Measurements from ENCODE around the gene OR4S1.
"Not testable (repeated sequence)": the region's sequence is repeated elsewhere in the genome, so short reads cannot be mapped to it uniquely, and the experiment has no call there.

Gene OR4S1

GRCh38 chr11:48305923-48306322 lies at the start of gene OR4S1:
Gene OR4S1, plus strand, starts transcription at chr11:48306223. Its CDS starts 0 bp downstream, at chr11:48306223.
- H3K9me3 Mint-ChIP-seq, result no peaks in the 10 kb centered on the region
- H3K4me3 Mint-ChIP-seq, result no peak within 1 kb of the TSS
- no peaks in the 10 kb centered on the region for H3K4me1 Mint-ChIP-seq (ENCODE audit: low read depth)
- H3K27ac Mint-ChIP-seq, result no peak within 1 kb of the TSS
- no peaks in the 10 kb centered on the region for H3K36me3 Mint-ChIP-seq (ENCODE audit: low read depth)
- H3K27me3 Mint-ChIP-seq, result no peaks in the 10 kb centered on the region
- intact Hi-C loops (cut with micrococcal nuclease), result loop anchor here (5.0 kb wide), 1 partner anchor 1221 kb away; no protein-coding TSS in a partner anchor

DNA sequence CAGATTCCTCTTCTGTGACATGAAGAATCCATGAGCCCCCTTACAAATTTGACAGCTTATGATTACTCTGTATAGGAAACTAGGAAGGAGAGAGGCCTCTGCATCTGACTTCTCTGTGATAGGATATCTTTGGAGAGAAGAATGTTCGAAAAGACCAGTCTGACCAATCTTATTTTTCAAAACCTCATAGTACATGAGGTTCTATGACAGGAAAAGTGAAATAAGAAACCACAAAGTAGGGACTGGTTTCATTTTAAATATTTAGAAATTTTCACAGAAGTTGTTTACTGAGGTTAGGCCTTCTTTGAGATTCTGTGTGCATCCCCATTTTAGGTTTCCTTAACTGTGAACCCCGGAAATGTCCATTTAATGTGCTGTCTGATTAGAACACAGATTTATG lies 44.4 kb upstream of the OR4S1 start:
- no peaks in the 10 kb centered on the region for H3K27me3 Mint-ChIP-seq
- H3K9me3 Mint-ChIP-seq, result no peaks in the 10 kb centered on the region
- intact Hi-C loops (cut with micrococcal nuclease), result no loop called here
- H3K36me3 Mint-ChIP-seq (ENCODE audit: low read depth), result no peaks in the 10 kb centered on the region
- H3K4me1 Mint-ChIP-seq (ENCODE audit: low read depth), result no peaks in the 10 kb centered on the region
- H3K27ac Mint-ChIP-seq, result no peak overlapping the region
- no peak overlapping the region for H3K4me3 Mint-ChIP-seq

DNA sequence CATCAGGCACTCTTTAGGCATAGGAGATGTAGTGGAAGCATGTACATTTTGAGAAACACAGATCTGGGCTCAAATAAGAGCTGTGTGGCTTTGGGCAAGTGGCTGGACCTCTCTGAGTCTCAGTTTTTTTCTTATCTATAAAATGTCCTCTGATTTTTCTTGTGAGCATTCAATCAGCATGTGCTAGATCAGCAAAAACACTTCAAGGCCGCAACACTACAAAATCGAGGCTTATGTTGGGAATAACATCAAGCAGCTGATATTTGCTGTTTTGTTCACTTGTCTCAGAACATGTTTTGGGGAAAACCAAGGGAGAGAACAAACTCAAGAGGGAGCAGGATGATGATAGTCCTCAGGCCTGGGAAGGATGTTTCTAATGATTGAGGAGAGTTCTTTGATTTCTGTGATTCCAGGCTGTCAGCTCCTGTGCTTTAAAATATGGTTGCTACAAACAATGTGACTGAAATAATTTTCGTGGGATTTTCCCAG lies 42.6 kb upstream of the OR4S1 start, which contains the start of gene OR4X1:
Gene OR4X1, plus strand, starts transcription at position 439 of the 489 bp plus-strand sequence. Its CDS starts 0 bp downstream, at position 439.
- H3K4me3 Mint-ChIP-seq, result no peak within 1 kb of the TSS
- no peaks in the 10 kb centered on the region for H3K9me3 Mint-ChIP-seq
- no peaks in the 10 kb centered on the region for H3K27me3 Mint-ChIP-seq
- intact Hi-C loops (cut with micrococcal nuclease), result no loop called here
- H3K36me3 Mint-ChIP-seq (ENCODE audit: low read depth), result no peaks in the 10 kb centered on the region
- no peaks in the 10 kb centered on the region for H3K4me1 Mint-ChIP-seq (ENCODE audit: low read depth)
- no peak within 1 kb of the TSS for H3K27ac Mint-ChIP-seq

- no peaks in the 10 kb centered on the region for H3K9me3 Mint-ChIP-seq
- H3K27me3 Mint-ChIP-seq, result no peaks in the 10 kb centered on the region
- H3K4me1 Mint-ChIP-seq (ENCODE audit: low read depth), result no peaks in the 10 kb centered on the region
- H3K36me3 Mint-ChIP-seq (ENCODE audit: low read depth), result no peaks in the 10 kb centered on the region
- H3K4me3 Mint-ChIP-seq, result no peak overlapping the region
- intact Hi-C loops (cut with micrococcal nuclease), result no loop called here
- H3K27ac Mint-ChIP-seq, result no peak overlapping the region
These were observed 35.4 kb upstream of the OR4S1 start for GRCh38 chr11:48270621-48271020.

- intact Hi-C loops (cut with micrococcal nuclease), result no loop called here
- H3K4me3 Mint-ChIP-seq, result no peak overlapping the region
- no peaks in the 10 kb centered on the region for H3K27me3 Mint-ChIP-seq
- H3K9me3 Mint-ChIP-seq, result no peaks in the 10 kb centered on the region
- no peaks in the 10 kb centered on the region for H3K4me1 Mint-ChIP-seq (ENCODE audit: low read depth)
- no peaks in the 10 kb centered on the region for H3K36me3 Mint-ChIP-seq (ENCODE audit: low read depth)
- no peak overlapping the region for H3K27ac Mint-ChIP-seq
These were observed 33.4 kb upstream of the OR4S1 start for GRCh38 chr11:48272606-48273005.

DNA sequence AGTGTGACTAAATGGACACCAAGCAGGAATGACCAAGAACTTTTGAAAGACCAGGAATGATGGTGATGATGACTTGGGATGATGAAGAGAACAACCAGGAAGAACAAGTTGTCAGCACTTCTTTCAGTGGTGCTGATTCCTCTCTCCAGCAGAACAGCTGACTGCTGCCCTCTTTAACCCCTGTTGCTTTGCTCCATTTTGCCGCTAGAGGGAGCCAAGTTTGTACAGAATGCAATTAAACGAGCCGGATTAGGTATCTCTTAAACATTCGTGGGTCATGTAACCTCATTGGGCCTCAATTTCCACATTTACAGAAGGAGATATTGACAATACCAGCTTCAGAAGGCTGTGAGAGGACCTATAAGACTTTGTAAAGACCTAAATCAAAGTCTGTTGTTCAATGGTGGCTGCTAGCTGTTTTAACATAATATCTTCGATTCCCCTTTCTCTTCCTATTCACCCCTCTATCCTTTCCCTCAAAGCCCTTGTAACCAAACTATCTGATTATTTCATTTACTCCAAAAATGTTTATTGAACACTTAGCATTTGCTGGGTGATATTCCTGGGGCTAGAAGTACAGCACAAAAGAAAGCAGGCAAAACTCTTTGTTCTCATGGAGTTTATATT lies 1.9 kb downstream of the OR4S1 start:
- Mint-ChIP-seq H3K27me3 (no peaks in the 10 kb centered on the region), H3K36me3 (ENCODE audit: low read depth) (no peaks in the 10 kb centered on the region), H3K27ac (no peak overlapping the region), H3K4me3 (no peak overlapping the region), H3K9me3 (no peaks in the 10 kb centered on the region), H3K4me1 (ENCODE audit: low read depth) (no peaks in the 10 kb centered on the region)
- intact Hi-C loops (cut with micrococcal nuclease), result loop anchor here (5.0 kb wide), 1 partner anchor 1219 kb away; no protein-coding TSS in a partner anchor

- H3K4me1 Mint-ChIP-seq (ENCODE audit: low read depth); H3K27me3 Mint-ChIP-seq; H3K27ac Mint-ChIP-seq; H3K9me3 Mint-ChIP-seq; H3K36me3 Mint-ChIP-seq (ENCODE audit: low read depth); H3K4me3 Mint-ChIP-seq; intact Hi-C loops (cut with micrococcal nuclease): not testable (repeated sequence)
These were observed 7.6 kb downstream of the OR4S1 start for GRCh38 chr11:48313590-48313989.

- H3K4me1 Mint-ChIP-seq (ENCODE audit: low read depth); H3K4me3 Mint-ChIP-seq; intact Hi-C loops (cut with micrococcal nuclease); H3K36me3 Mint-ChIP-seq (ENCODE audit: low read depth); H3K9me3 Mint-ChIP-seq; H3K27me3 Mint-ChIP-seq; H3K27ac Mint-ChIP-seq: not testable (repeated sequence)
These were observed 13.8 kb downstream of the OR4S1 start for GRCh38 chr11:48319813-48320212.

DNA sequence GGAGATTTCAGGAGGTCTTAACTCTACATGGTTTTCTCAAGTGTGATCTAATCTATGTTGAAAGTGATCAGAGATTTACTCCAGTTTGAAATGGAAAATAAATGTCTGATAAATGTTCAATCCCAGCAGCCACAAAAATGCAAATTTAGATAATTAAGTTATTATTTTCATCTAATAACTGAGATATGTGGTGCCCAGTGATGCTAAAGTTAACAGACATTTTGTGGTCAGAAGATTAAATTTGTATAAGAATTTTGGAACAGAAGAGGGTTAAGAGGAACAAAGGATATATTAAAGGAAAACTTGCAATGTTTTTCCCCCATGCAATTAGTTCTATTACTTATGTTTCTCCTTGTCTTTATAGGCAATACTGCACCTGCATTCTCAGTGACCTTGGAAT lies 18.6 kb downstream of the OR4S1 start, which contains the start of gene OR4C3:
Gene OR4C3, plus strand, starts transcription at position 301 of the 400 bp plus-strand sequence. CDS start 102 bp downstream, outside the sequence.
- H3K9me3 Mint-ChIP-seq; H3K4me3 Mint-ChIP-seq; intact Hi-C loops (cut with micrococcal nuclease); H3K36me3 Mint-ChIP-seq (ENCODE audit: low read depth); H3K27ac Mint-ChIP-seq; H3K4me1 Mint-ChIP-seq (ENCODE audit: low read depth); H3K27me3 Mint-ChIP-seq: not testable (repeated sequence)

- intact Hi-C loops (cut with micrococcal nuclease), result no loop called here
- peaks cover 17% of the 10 kb centered on the region for H3K9me3 Mint-ChIP-seq
- H3K27me3 Mint-ChIP-seq, result no peaks in the 10 kb centered on the region
- no peaks in the 10 kb centered on the region for H3K36me3 Mint-ChIP-seq (ENCODE audit: low read depth)
- H3K4me3 Mint-ChIP-seq, result no peak overlapping the region
- no peak overlapping the region for H3K27ac Mint-ChIP-seq
- no peaks in the 10 kb centered on the region for H3K4me1 Mint-ChIP-seq (ENCODE audit: low read depth)
These were observed 35.4 kb downstream of the OR4S1 start for GRCh38 chr11:48341466-48341865.

- H3K4me1 Mint-ChIP-seq (ENCODE audit: low read depth); H3K36me3 Mint-ChIP-seq (ENCODE audit: low read depth); H3K27me3 Mint-ChIP-seq; intact Hi-C loops (cut with micrococcal nuclease); H3K4me3 Mint-ChIP-seq; H3K27ac Mint-ChIP-seq: not testable (repeated sequence)
- peaks cover 27% of the 10 kb centered on the region for H3K9me3 Mint-ChIP-seq
These were observed 36.5 kb downstream of the OR4S1 start for GRCh38 chr11:48342505-48342904.

GRCh38 chr11:48346286-48346685 lies 40.3 kb downstream of the OR4S1 start:
- intact Hi-C loops (cut with micrococcal nuclease); H3K27me3 Mint-ChIP-seq; H3K4me1 Mint-ChIP-seq (ENCODE audit: low read depth); H3K4me3 Mint-ChIP-seq; H3K36me3 Mint-ChIP-seq (ENCODE audit: low read depth); H3K27ac Mint-ChIP-seq: not testable (repeated sequence)
- peaks cover 43% of the 10 kb centered on the region for H3K9me3 Mint-ChIP-seq

- H3K4me3 Mint-ChIP-seq, result no peak overlapping the region
- H3K4me1 Mint-ChIP-seq (ENCODE audit: low read depth), result no peaks in the 10 kb centered on the region
- H3K36me3 Mint-ChIP-seq (ENCODE audit: low read depth), result no peaks in the 10 kb centered on the region
- H3K27me3 Mint-ChIP-seq, result no peaks in the 10 kb centered on the region
- H3K27ac Mint-ChIP-seq, result no peak overlapping the region
- peaks cover 32% of the 10 kb centered on the region for H3K9me3 Mint-ChIP-seq
- intact Hi-C loops (cut with micrococcal nuclease), result no loop called here
These were observed 48.0 kb downstream of the OR4S1 start for GRCh38 chr11:48354013-48354412.

DNA sequence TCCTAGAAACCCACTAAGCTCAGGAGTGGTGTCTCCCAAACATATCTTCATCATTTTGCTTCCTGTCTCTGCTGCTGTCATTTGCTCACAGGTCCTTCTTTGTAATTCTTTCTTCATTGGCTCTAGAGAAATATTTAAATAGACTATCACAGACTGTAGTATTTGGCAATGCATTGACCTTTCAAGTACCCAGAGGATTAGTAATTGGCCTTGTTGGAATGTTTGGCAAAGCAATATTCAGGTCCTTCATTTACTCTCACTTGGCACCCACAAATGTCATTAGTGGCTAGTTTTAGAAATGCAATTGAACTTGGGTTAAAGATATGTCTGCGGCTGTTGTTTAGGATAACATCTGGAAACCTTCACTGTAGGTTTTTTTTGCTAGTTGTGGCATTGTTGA lies 48.7 kb downstream of the OR4S1 start:
- H3K4me1 Mint-ChIP-seq (ENCODE audit: low read depth), result no peaks in the 10 kb centered on the region
- intact Hi-C loops (cut with micrococcal nuclease), result no loop called here
- no peak overlapping the region for H3K27ac Mint-ChIP-seq
- no peaks in the 10 kb centered on the region for H3K27me3 Mint-ChIP-seq
- H3K36me3 Mint-ChIP-seq (ENCODE audit: low read depth), result no peaks in the 10 kb centered on the region
- H3K4me3 Mint-ChIP-seq, result no peak overlapping the region
- H3K9me3 Mint-ChIP-seq, result peaks cover 27% of the 10 kb centered on the region

All from dendritic cell treated with granulocyte-macrophage colony-stimulating factor and Interleukin-4, amounts not matched to agents 40 ng/mL and 50 ng/mL, for 4 days (primary cell).